ENCODE measurements around the gene RND2.

The RND2 gene

GRCh38 chr17:43006639-43007551 is 18.1 kb upstream of the RND2 start, which contains the start of gene IFI35:
TSS of gene IFI35 (plus strand) at chr17:43006784. CDS start at chr17:43006948, 164 bp downstream.
- DNase-seq (ENCODE audit: low spot score): peak; percentile 93

GRCh38 chr17:43010667-43011308 is 14.2 kb upstream of the RND2 start:
- DNase-seq (ENCODE audit: low spot score): no peak

- DNase-seq (ENCODE audit: low spot score): no peak
These were observed 13.1 kb upstream of the RND2 start for GRCh38 chr17:43011728-43012472.

- no peak for DNase-seq (ENCODE audit: low spot score)
These were observed 11.7 kb upstream of the RND2 start for GRCh38 chr17:43013296-43013695.

GRCh38 chr17:43014020-43014648 is 10.9 kb upstream of the RND2 start:
- DNase-seq (ENCODE audit: low spot score): no peak

GRCh38 chr17:43014649-43015542 is 10.1 kb upstream of the RND2 start:
- DNase-seq (ENCODE audit: low spot score): no peak

- DNase-seq (ENCODE audit: low spot score): no peak
These were observed 9.5 kb upstream of the RND2 start for GRCh38 chr17:43015579-43015978.

GRCh38 chr17:43016216-43016615 is 8.8 kb upstream of the RND2 start:
- DNase-seq (ENCODE audit: low spot score): no peak

GRCh38 chr17:43018008-43018853 is 6.8 kb upstream of the RND2 start:
- DNase-seq (ENCODE audit: low spot score): peak; percentile 69

- DNase-seq (ENCODE audit: low spot score): no peak
These were observed 6.1 kb upstream of the RND2 start for GRCh38 chr17:43018932-43019331.

GRCh38 chr17:43019418-43019817 is 5.6 kb upstream of the RND2 start:
- no peak for DNase-seq (ENCODE audit: low spot score)

GRCh38 chr17:43020030-43020621 is 4.9 kb upstream of the RND2 start:
- DNase-seq (ENCODE audit: low spot score): no peak

- peak; percentile 52 for DNase-seq (ENCODE audit: low spot score)
These were observed 4.0 kb upstream of the RND2 start for GRCh38 chr17:43020789-43021740.

GRCh38 chr17:43021741-43022512 is 3.1 kb upstream of the RND2 start, which contains the start of gene VAT1:
TSS of gene VAT1 (minus strand) at chr17:43022385. CDS start at chr17:43022322, 63 bp downstream.
- peak; percentile 70 for DNase-seq (ENCODE audit: low spot score)

- DNase-seq (ENCODE audit: low spot score): no peak
These were observed 243 bp downstream of the RND2 start for GRCh38 chr17:43025290-43025657.

- no peak for DNase-seq (ENCODE audit: low spot score)
These were observed 921 bp downstream of the RND2 start for GRCh38 chr17:43025766-43026537.

- DNase-seq (ENCODE audit: low spot score): no peak
These were observed 1.6 kb downstream of the RND2 start for GRCh38 chr17:43026595-43026994.
